ENCODE data around the gene SUMF1. TPM values are rescaled to one million over a fixed set of nuclear protein-coding genes. Genes with fewer than 3 reads are reported as not detected.

The SUMF1 gene
- total RNA-seq, 1 donor from 2014 or later = 42.5 TPM

- no peak for DNase-seq (ENCODE audit: low read depth in 2 of 2)
These were observed 74.1 kb downstream of the SUMF1 start for GRCh38 chr3:4392992-4393391.

DNA sequence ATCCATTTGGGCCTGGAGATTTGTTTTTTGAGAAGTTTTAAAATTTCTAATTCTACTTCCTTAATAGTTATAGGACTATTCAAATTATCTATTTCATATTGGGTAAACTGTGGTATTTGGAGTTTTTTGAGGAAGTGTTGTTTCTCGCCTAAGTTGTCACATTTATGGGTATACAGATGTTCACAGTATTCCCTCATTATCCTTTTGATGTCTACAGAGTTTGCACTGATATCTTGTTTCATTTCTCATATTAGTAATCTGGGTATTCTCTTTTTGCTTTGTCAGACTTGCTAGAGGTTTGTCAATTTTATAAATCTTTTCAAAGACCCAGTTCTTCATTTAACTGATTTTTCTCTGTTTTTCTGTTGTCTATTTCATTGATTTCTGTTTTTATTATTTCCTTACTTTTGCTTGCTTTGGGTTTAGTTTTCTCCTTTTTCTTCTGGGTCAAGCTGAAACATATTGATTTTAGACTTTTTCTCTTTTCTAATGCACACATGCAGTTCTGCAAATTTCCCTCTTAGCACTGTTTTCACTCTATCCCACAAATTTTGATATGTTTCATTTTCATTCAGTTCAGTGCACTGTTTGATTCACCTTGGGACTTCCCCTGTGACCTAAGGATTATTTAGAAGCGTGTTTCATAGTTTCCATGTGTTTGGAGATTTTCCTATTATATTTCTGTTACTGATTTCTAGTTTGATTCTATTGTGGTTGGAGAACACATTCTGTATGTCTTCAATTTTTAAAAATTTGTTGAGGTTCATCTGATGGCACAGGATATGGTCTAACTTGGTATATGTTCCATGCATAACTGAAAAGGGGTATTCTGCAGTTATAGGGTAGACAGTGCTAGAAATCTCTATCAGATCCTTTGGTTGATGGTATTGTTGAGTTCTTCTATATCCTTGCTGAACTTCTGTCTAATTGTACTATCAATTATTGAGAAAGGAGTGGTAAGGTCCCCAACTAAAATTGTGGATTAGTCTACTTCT lies 79.6 kb downstream of the SUMF1 start:
- no peak for DNase-seq (ENCODE audit: low read depth in 2 of 2)

GRCh38 chr3:4385201-4385600 lies 81.9 kb downstream of the SUMF1 start:
- no peak for DNase-seq (ENCODE audit: low read depth in 2 of 2)

- DNase-seq (ENCODE audit: low read depth in 2 of 2) = no peak
These were observed 87.1 kb downstream of the SUMF1 start for GRCh38 chr3:4380013-4380412.

DNA sequence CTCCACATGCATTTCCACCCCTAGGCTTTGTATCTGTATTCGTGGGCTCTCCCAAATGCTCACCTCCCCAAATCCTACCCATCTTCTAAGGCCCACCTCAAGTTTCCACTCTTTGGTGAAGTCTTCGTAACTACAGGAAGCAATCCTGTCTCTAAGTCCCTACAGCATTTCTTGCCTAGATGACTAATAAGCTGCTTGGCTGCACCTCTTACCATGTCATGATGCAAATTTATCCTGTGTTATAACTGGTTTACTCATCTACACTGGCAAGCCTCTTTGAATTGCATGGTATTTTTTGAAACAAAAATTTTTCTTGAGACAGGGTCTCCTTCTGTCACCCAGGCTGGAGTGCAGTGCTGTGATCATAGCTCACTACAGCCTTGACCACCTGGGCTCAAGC lies 90.6 kb downstream of the SUMF1 start:
- peak in 1 of 2 donors; percentile 13 for DNase-seq (ENCODE audit: low read depth in 2 of 2)

GRCh38 chr3:4375911-4376310 lies 91.2 kb downstream of the SUMF1 start:
- no peak for DNase-seq (ENCODE audit: low read depth in 2 of 2)

GRCh38 chr3:4373669-4374068 lies 93.4 kb downstream of the SUMF1 start:
- DNase-seq (ENCODE audit: low read depth in 2 of 2) = no peak

GRCh38 chr3:4362523-4362922 lies 104.5 kb downstream of the SUMF1 start:
- no peak for DNase-seq (ENCODE audit: low read depth in 2 of 2)

DNA sequence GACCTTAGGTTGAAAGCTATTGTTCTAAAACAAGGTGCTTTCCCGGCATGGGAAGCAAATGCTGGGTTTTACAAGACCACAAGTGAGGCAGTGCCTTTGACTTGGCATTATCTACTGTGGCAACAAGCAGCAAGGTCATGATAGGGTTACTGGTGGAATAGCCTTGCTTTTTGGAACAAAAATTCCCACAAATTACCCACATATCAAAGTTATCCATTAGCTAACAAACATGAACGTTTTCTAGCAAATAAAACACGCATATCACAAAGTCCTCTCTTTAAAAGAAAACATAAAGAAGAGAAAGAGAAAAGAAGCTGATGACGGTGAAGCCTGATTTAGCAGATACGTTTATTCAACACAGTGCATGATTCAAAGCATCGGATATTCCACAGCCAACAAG lies 106.3 kb downstream of the SUMF1 start:
- no peak for DNase-seq (ENCODE audit: low read depth in 2 of 2)

GRCh38 chr3:4359805-4360502 lies 107.1 kb downstream of the SUMF1 start:
- DNase-seq (ENCODE audit: low read depth in 2 of 2) = no peak

- no peak for DNase-seq (ENCODE audit: low read depth in 2 of 2)
These were observed 108.8 kb downstream of the SUMF1 start for GRCh38 chr3:4358273-4358672.

DNA sequence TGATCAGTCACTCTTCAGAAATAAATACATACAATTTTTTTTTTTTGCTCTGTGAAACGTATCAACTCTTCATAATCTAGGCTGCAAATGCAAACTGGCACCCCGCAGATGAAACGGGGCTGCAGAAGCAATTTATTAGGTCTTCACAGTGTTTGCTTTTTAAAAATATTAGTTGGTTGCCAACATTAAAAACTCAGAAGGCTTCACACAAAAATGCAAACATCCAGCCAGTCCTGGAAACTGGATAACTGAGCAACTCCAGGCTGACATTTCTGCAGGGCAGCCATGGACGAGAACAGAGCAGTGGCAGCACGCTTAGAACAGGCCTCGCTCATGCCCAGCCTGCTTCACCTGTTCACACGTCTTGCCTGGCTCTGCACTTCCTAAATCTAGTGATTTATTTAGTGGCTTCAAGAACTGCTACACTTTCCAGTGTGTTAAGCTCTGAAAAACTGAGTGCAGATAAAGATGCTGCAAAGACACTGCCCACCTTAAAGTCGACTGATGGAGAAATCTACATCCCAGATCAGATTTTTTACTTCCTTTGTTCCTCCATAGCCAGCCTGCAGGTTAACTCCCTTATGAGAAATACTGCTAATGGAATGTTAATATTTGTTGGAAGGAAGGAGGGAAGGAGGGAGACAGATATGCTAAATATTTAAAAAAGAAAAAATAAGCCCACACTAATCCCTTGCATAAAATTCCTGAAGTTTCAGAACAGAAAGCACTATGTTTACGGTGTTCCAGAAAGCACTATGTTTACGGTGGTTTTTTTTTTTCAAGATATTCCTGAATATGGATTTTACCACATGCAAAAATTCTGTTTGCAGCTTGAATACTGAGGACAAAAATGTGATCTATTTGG lies 110.3 kb downstream of the SUMF1 start:
- DNase-seq (ENCODE audit: low read depth in 2 of 2) = no peak

GRCh38 chr3:4356220-4356540 lies 110.9 kb downstream of the SUMF1 start:
- DNase-seq (ENCODE audit: low read depth in 2 of 2) = no peak

- peak; percentile 54 to 81 for DNase-seq (ENCODE audit: low read depth in 2 of 2)
These were observed 111.5 kb downstream of the SUMF1 start for GRCh38 chr3:4355401-4356219.

GRCh38 chr3:4351872-4352271 lies 115.2 kb downstream of the SUMF1 start:
- DNase-seq (ENCODE audit: low read depth in 2 of 2) = no peak

- DNase-seq (ENCODE audit: low read depth in 2 of 2) = peak; percentile 57 to 65
These were observed 115.8 kb downstream of the SUMF1 start for GRCh38 chr3:4351164-4351855.

- DNase-seq (ENCODE audit: low read depth in 2 of 2) = peak; percentile 86 to 91
These were observed 116.3 kb downstream of the SUMF1 start for GRCh38 chr3:4350789-4351163.

DNA sequence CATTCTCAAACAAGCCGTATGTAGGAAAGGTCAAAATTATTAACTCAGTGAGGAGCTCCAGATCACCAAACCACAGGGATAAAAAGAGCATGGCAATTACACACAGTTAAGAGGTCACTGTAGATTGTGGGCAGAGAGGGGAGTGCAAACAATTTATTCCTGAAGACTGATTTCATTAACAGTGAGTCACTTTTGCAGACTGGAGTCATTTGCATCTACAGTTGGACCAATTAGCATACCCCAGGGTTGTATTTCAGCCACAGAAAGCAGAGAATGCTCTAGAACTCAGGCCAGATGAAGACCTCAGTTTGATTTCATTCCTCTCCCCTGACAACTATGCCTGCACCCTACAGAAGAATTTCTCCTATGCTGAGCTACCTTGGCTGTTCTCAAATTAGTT lies 123.8 kb downstream of the SUMF1 start:
- DNase-seq (ENCODE audit: low read depth in 2 of 2) = no peak

DNA sequence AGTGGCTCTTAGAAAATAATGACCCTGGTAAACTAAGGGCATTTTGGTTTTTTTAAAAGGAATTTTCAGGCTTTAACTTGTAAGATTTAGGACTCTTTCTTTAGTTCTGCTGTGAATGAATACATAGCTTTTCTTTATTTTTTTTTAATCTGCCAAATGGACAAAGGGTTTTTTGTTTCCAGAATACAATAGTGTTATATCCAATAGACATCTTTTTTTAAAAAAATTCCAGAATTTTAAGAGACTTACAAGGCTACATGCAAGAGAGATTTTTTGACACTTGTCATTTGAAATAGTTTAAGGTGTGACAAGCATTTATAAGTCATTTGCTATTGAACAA lies 125.8 kb downstream of the SUMF1 start:
- no peak for DNase-seq (ENCODE audit: low read depth in 2 of 2)

Data from lung microvascular endothelial cell (primary cell).